ENCODE measurements around the gene NOP56.

- TF ChIP-seq POLR2A (IDR thresholded peaks at IDR 0.05) (no peak), CTCF (IDR thresholded peaks at IDR 0.05) (no peak)
Measured at GRCh38 chr20:2695206-2695983, 43.0 kb downstream of the NOP56 start.

All from right lobe of liver (tissue), 4 donors.